Measurements from ENCODE around the gene FAM50B. TPM values are rescaled to one million over a fixed set of nuclear protein-coding genes. Genes with fewer than 3 reads are reported as not detected.

The FAM50B gene
- total and polyA plus RNA-seq, 2 of the 13 experiments (the other 11 are each of a cell fraction or from before 2014, with no cell fraction given), result 0.05 TPM; not detected in 1

DNA sequence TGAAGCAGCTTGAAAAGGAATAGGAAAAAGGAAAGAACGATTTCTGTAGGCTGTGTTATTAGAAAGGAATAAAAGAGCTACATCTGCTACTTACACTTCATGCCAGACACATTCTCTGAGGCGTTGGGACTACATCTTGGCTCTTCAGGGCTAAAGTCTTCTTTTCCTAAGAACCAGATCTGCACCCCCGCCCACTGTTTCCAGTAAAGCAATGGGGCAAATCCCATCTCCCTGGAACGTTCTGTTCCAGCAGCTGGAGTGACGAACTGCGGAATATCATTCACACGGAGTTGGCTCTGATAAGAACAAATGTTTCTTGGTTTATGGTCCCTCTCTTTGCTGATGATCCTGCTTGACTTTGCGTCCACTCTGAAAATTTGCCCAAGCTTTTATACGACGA is 26.9 kb downstream of the FAM50B start:
- FAIRE-seq, result no peak
- H3K36me3 ChIP-seq (replicated peaks in 1 of 2; ENCODE audit: control insufficient read depth in 1 of 2, insufficient read depth in 2 of 2, low read length in 2 of 2), result no peaks in the 10 kb centered on the region
- no peak for ATAC-seq
- intact Hi-C loops (cut with micrococcal nuclease; ENCODE audit: unreplicated experiment) (no loop called here), in situ Hi-C loops (cut with HindIII; ENCODE audit: extremely low pct_ligation_motif_present, low pct_unique_long_range_greater_than_20kb) (no loop called here)
- H3K27me3 ChIP-seq (ENCODE audit: control insufficient read depth in 1 of 2, insufficient read depth in 2 of 2, low read length in 2 of 2), result no peaks in the 10 kb centered on the region
- H3K9me3 ChIP-seq (ENCODE audit: low read length), result no peaks in the 10 kb centered on the region
- BruUV-seq (replicated peaks), result no TSS peak
- H2AFZ ChIP-seq (ENCODE audit: low read length), result no peak overlapping the region
- CTCF ChIA-PET (ENCODE audit: low intra/inter-chr PET ratio, low total read pairs), result no interaction called here
- H3K4me2 ChIP-seq (ENCODE audit: low read depth, low read length), result no peak overlapping the region
- H3K4me3 ChIP-seq (replicated peaks in 1 of 3; ENCODE audit: insufficient read depth in 1 of 3, low read depth in 2 of 3, low read length in 3 of 3), result no peak overlapping the region
- DNase-seq (ENCODE audit: low spot score), result no peak
- TF ChIP-seq SETDB1 (CRISPR knock-in tag; IDR thresholded peaks at IDR 0.05; ENCODE audit: borderline replicate concordance), result no peak
- TF ChIP-seq, protein P1, sequence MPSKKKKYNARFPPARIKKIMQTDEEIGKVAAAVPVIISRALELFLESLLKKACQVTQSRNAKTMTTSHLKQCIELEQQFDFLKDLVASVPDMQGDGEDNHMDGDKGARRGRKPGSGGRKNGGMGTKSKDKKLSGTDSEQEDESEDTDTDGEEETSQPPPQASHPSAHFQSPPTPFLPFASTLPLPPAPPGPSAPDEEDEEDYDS (CRISPR knock-in tag; IDR thresholded peaks at IDR 0.05), result no peak
- TF ChIP-seq, protein P2, sequence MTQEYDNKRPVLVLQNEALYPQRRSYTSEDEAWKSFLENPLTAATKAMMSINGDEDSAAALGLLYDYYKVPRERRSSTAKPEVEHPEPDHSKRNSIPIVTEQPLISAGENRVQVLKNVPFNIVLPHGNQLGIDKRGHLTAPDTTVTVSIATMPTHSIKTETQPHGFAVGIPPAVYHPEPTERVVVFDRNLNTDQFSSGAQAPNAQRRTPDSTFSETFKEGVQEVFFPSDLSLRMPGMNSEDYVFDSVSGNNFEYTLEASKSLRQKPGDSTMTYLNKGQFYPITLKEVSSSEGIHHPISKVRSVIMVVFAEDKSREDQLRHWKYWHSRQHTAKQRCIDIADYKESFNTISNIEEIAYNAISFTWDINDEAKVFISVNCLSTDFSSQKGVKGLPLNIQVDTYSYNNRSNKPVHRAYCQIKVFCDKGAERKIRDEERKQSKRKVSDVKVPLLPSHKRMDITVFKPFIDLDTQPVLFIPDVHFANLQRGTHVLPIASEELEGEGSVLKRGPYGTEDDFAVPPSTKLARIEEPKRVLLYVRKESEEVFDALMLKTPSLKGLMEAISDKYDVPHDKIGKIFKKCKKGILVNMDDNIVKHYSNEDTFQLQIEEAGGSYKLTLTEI (CRISPR knock-in tag; conservative IDR thresholded peaks at IDR 0.05), result no peak
- TF ChIP-seq ZNF746 (CRISPR knock-in tag; IDR thresholded peaks at IDR 0.05), result no peak
- no peak for TF ChIP-seq KLF9 (CRISPR knock-in tag; IDR thresholded peaks at IDR 0.05; ENCODE audit: low read depth)
- TF ChIP-seq ZNF34 (CRISPR knock-in tag; IDR thresholded peaks at IDR 0.05; ENCODE audit: borderline replicate concordance), result no peak
- no peaks in the 10 kb centered on the region for H4K20me1 ChIP-seq (ENCODE audit: insufficient read depth, low read length)
- H3K27ac ChIP-seq (ENCODE audit: extremely low read length, insufficient read depth, low read length), result no peak overlapping the region
- WGBS (ENCODE audit: low lambda C conversion rate), result 79% methylated on average over 10 of the region's 10 CpGs
- no peaks in the 10 kb centered on the region for H3K79me2 ChIP-seq (ENCODE audit: insufficient read depth, low read length)
- H3K9ac ChIP-seq (ENCODE audit: insufficient read depth, low read depth, low read length), result no peak overlapping the region
- POLR2A ChIA-PET, result no interaction called here
- H3K4me1 ChIP-seq (ENCODE audit: insufficient read depth, low read length), result peaks cover 50% of the 10 kb centered on the region

DNA sequence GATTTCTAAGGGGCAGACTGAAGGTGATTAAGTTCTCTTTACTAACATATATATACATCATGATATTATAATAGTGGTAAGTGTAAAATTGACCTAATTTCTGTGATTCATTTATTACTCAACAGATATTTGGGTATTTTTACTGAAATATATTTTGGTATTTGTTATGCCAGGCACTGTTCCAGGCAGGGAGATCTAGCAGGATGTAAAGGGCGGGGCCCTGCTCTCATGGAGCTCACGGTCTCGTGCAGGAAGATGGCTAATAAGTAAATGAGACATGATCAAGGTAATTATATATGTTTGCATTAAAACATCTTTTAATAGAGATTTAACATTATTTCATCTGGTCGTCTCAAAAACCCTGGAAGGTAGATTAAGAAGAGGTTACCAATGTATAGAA is 27.7 kb downstream of the FAM50B start:
- Histone ChIP-seq H3K27ac (ENCODE audit: extremely low read length, insufficient read depth, low read length) (no peak overlapping the region), H3K36me3 (replicated peaks in 1 of 2; ENCODE audit: control insufficient read depth in 1 of 2, insufficient read depth in 2 of 2, low read length in 2 of 2) (no peaks in the 10 kb centered on the region), H2AFZ (ENCODE audit: low read length) (no peak overlapping the region), H3K9ac (ENCODE audit: insufficient read depth, low read depth, low read length) (no peak overlapping the region), H3K4me1 (ENCODE audit: insufficient read depth, low read length) (peaks cover 50% of the 10 kb centered on the region), H3K79me2 (ENCODE audit: insufficient read depth, low read length) (no peaks in the 10 kb centered on the region), H3K9me3 (ENCODE audit: low read length) (peaks cover 2% of the 10 kb centered on the region; the same call in 1 of the 2 replicates), H3K27me3 (ENCODE audit: control insufficient read depth in 1 of 2, insufficient read depth in 2 of 2, low read length in 2 of 2) (no peaks in the 10 kb centered on the region), H4K20me1 (ENCODE audit: insufficient read depth, low read length) (no peaks in the 10 kb centered on the region), H3K4me2 (ENCODE audit: low read depth, low read length) (no peak overlapping the region), H3K4me3 (replicated peaks in 1 of 3; ENCODE audit: insufficient read depth in 1 of 3, low read depth in 2 of 3, low read length in 3 of 3) (no peak overlapping the region)
- no TSS peak for BruUV-seq (replicated peaks)
- DNase-seq (ENCODE audit: low spot score) (no peak), FAIRE-seq (no peak), ATAC-seq (no peak)
- TF ChIP-seq, protein P3, sequence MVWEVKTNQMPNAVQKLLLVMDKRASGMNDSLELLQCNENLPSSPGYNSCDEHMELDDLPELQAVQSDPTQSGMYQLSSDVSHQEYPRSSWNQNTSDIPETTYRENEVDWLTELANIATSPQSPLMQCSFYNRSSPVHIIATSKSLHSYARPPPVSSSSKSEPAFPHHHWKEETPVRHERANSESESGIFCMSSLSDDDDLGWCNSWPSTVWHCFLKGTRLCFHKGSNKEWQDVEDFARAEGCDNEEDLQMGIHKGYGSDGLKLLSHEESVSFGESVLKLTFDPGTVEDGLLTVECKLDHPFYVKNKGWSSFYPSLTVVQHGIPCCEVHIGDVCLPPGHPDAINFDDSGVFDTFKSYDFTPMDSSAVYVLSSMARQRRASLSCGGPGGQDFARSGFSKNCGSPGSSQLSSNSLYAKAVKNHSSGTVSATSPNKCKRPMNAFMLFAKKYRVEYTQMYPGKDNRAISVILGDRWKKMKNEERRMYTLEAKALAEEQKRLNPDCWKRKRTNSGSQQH (CRISPR knock-in tag; IDR thresholded peaks at IDR 0.05; ENCODE audit: low read depth), result no peak
- TF ChIP-seq SMYD3 (CRISPR knock-in tag; IDR thresholded peaks at IDR 0.05) (no peak), SRSF4 (IDR thresholded peaks at IDR 0.05; ENCODE audit: low read depth, low read length, poor library complexity, severe bottlenecking) (no peak)
- TF ChIP-seq, protein P4, sequence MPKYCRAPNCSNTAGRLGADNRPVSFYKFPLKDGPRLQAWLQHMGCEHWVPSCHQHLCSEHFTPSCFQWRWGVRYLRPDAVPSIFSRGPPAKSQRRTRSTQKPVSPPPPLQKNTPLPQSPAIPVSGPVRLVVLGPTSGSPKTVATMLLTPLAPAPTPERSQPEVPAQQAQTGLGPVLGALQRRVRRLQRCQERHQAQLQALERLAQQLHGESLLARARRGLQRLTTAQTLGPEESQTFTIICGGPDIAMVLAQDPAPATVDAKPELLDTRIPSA (CRISPR knock-in tag; IDR thresholded peaks at IDR 0.05; ENCODE audit: borderline replicate concordance), result no peak
- ChIA-PET POLR2A (no interaction called here), CTCF (ENCODE audit: low intra/inter-chr PET ratio, low total read pairs) (no interaction called here)
- in situ Hi-C loops (cut with HindIII; ENCODE audit: extremely low pct_ligation_motif_present, low pct_unique_long_range_greater_than_20kb) (no loop called here), intact Hi-C loops (cut with micrococcal nuclease; ENCODE audit: unreplicated experiment) (no loop called here)
- 89% methylated on average over 4 of the region's 4 CpGs for WGBS (ENCODE audit: low lambda C conversion rate)

All from HepG2 (cell line).